Liver (tissue), 9 donors: ENCODE results near the gene KMT2E. TPM values are rescaled to one million over a fixed set of nuclear protein-coding genes. Genes with fewer than 3 reads are reported as not detected.
A peak's percentile ranks its signal among the peaks of the same experiment; 100 is the strongest.

Source experiments
- DNase-seq: peaks from one replicate; pipeline ENCODE4 v3.0.0-alpha.2; 2017; ENCODE audit warnings: low spot score
- H3K27ac ChIP-seq, 2 donors: one replicate each; pipeline ENCODE4 v1.7.0; 2013; ENCODE audit warnings: inconsistent platforms in 2 of 2, low read length in 2 of 2, control low read depth in 1 of 2, low read depth in 1 of 2, mild to moderate bottlenecking in 1 of 2
- H3K27me3 ChIP-seq, 4 donors: one replicate each; pipeline versions ENCODE4 v1.6.1 to v1.7.0; 2013; ENCODE audit warnings: low read length in 3 of 4, inconsistent platforms in 1 of 4, mild to moderate bottlenecking in 1 of 4, moderate library complexity in 1 of 4; ENCODE audit not compliant: control insufficient read depth in 4 of 4, insufficient read depth in 4 of 4
- H3K36me3 ChIP-seq, 4 donors: one replicate each; pipeline versions ENCODE4 v1.6.1 to v1.7.0; 2013; ENCODE audit warnings: low read length in 3 of 4, mild to moderate bottlenecking in 3 of 4, low read depth in 1 of 4, moderate library complexity in 1 of 4; ENCODE audit not compliant: control insufficient read depth in 4 of 4, insufficient read depth in 3 of 4
- H3K4me1 ChIP-seq, 4 donors: one replicate each; pipeline versions ENCODE4 v1.6.1 to v1.7.0; 2013; ENCODE audit warnings: low read length in 3 of 4, mild to moderate bottlenecking in 3 of 4, moderate library complexity in 1 of 4; ENCODE audit not compliant: control insufficient read depth in 4 of 4, insufficient read depth in 4 of 4
- H3K4me3 ChIP-seq, 3 donors: one replicate each; pipeline versions ENCODE4 v1.6.1 to v1.7.0; 2013; ENCODE audit warnings: low read length in 3 of 3, control low read depth in 1 of 3, low read depth in 1 of 3, mild to moderate bottlenecking in 1 of 3
- H3K9ac ChIP-seq, 2 donors: one replicate each; pipeline ENCODE4 v1.7.0; 2013; ENCODE audit warnings: low read length in 2 of 2, mild to moderate bottlenecking in 2 of 2, moderate library complexity in 2 of 2, control low read depth in 1 of 2, low read depth in 1 of 2
- H3K9me3 ChIP-seq, 4 donors: one replicate each; pipeline versions ENCODE4 v1.6.1 to v1.7.0; 2013; ENCODE audit warnings: low read length in 3 of 4; ENCODE audit not compliant: control insufficient read depth in 4 of 4
- ATF3 ChIP-seq: IDR thresholded peaks from 2 replicates; pipeline ENCODE4 v1.6.1; 2016; ENCODE audit warnings: antibody characterized with exemption
- CTCF ChIP-seq: fragments of 150-350 bp; IDR thresholded peaks from 2 replicates; pipeline ENCODE4 v1.5.1; 2017; ENCODE audit warnings: improper control_type of control experiment, low read depth, low read length; ENCODE audit not compliant: missing input control
- EGR1 ChIP-seq, 2 donors: IDR thresholded peaks; 2 replicates each; pipeline ENCODE4 v1.6.1; 2016 to 2018; ENCODE audit warnings: antibody characterized with exemption in 2 of 2, low read depth in 2 of 2
- FOXA1 ChIP-seq: IDR thresholded peaks from 2 replicates; pipeline ENCODE4 v1.6.1; 2016; ENCODE audit warnings: antibody characterized with exemption
- FOXA2 ChIP-seq: IDR thresholded peaks from 2 replicates; pipeline ENCODE4 v1.6.1; 2016; ENCODE audit warnings: antibody characterized with exemption
- GABPA ChIP-seq, 2 donors: IDR thresholded peaks in 1 of 2; conservative IDR thresholded peaks in 1 of 2; 2 replicates each; pipeline ENCODE4 v1.6.1; 2016; ENCODE audit warnings: antibody characterized with exemption in 2 of 2, mild to moderate bottlenecking in 1 of 2, moderate library complexity in 1 of 2
- HNF4A ChIP-seq, 2 donors: conservative IDR thresholded peaks; 2 replicates each; pipeline ENCODE4 v1.6.1; 2016; ENCODE audit warnings: antibody characterized with exemption in 2 of 2, mild to moderate bottlenecking in 2 of 2
- HNF4G ChIP-seq: IDR thresholded peaks from 2 replicates; pipeline ENCODE4 v1.6.1; 2016; ENCODE audit warnings: antibody characterized with exemption
- JUND ChIP-seq, 2 donors: IDR thresholded peaks; 2 replicates each; pipeline ENCODE4 v1.6.1; 2016; ENCODE audit warnings: antibody characterized with exemption in 2 of 2
- MAX ChIP-seq: IDR thresholded peaks from 2 replicates; pipeline ENCODE4 v1.6.1; 2016; ENCODE audit warnings: antibody characterized with exemption
- NR2F2 ChIP-seq: IDR thresholded peaks from 2 replicates; pipeline ENCODE4 v1.6.1; 2016; ENCODE audit warnings: antibody characterized with exemption
- RAD21 ChIP-seq, 2 donors: IDR thresholded peaks; 2 replicates each; pipeline ENCODE4 v1.6.1; 2016; ENCODE audit warnings: antibody characterized with exemption in 2 of 2, mild to moderate bottlenecking in 2 of 2
- REST ChIP-seq: IDR thresholded peaks from 2 replicates; pipeline ENCODE4 v1.6.1; 2016; ENCODE audit warnings: antibody characterized with exemption, mild to moderate bottlenecking
- RXRA ChIP-seq, 2 donors: IDR thresholded peaks; 2 replicates each; pipeline ENCODE4 v1.6.1; 2017 to 2018; ENCODE audit warnings: antibody characterized with exemption in 2 of 2, mild to moderate bottlenecking in 1 of 2
- SP1 ChIP-seq: IDR thresholded peaks from 2 replicates; pipeline ENCODE4 v1.6.1; 2018; ENCODE audit warnings: antibody characterized with exemption, mild to moderate bottlenecking
- TAF1 ChIP-seq: conservative IDR thresholded peaks from 2 replicates; pipeline ENCODE4 v1.6.1; 2016; ENCODE audit warnings: antibody characterized with exemption, mild to moderate bottlenecking
- YY1 ChIP-seq: IDR thresholded peaks from 2 replicates; pipeline ENCODE4 v1.6.1; 2016; ENCODE audit warnings: antibody characterized with exemption, mild to moderate bottlenecking
- ZBTB33 ChIP-seq: IDR thresholded peaks from 2 replicates; pipeline ENCODE4 v1.6.1; 2016; ENCODE audit warnings: antibody characterized with exemption
- WGBS: extraction: QIAGEN DNeasy Blood & Tissue Kit; methylation state at CpG from one replicate; pipeline ENCODE4 v1.1.7; 2013; 5-methylcytosine and 5-hydroxymethylcytosine counted together
- polyA plus RNA-seq, 2 donors: library from polyadenylated mRNA; stranded (reverse) in 1 of 2; unstranded in 1 of 2; fragments of 200-250 nt in 1 of 2; fragments of >200 nt in 1 of 2; fragmentation: Nextera tagmentation in 1 of 2; extraction: Ambion mirVana in 1 of 2; gene quantifications; one replicate each; pipeline versions ENCODE4 v1.2.1 to v1.2.3, GENCODE V29; 2013 to 2015
- total RNA-seq, 2 donors: library from RNA; depleted of rRNA; stranded (reverse); fragments of >200 nt; gene quantifications; one replicate each; pipeline ENCODE4 v1.2.3, GENCODE V29; 2014
- donor health status: healthy.
- donor health status: healthy.
- donor health status: healthy.
- donor health status: healthy.
- donor health status: healthy.

Gene KMT2E
- total and polyA plus RNA-seq, 4 donors, result 7.1 to 55.6 (median 42.4) TPM

GRCh38 chr7:105019269-105019668 lies 5.3 kb downstream of the KMT2E start:
- no peak overlapping the region for H3K27ac ChIP-seq
- H3K9me3 ChIP-seq, result no peaks in the 10 kb centered on the region
- H3K36me3 ChIP-seq, result no peaks in the 10 kb centered on the region
- TF ChIP-seq MAX, result no peak
- TF ChIP-seq FOXA1, result no peak
- TF ChIP-seq HNF4A (conservative IDR thresholded peaks at IDR 0.05), result no peak
- no peak for TF ChIP-seq EGR1 (IDR thresholded peaks at IDR 0.05; ENCODE audit: low read depth in 2 of 2)
- no peak for TF ChIP-seq RAD21 (IDR thresholded peaks at IDR 0.05)
- TF ChIP-seq GABPA (IDR thresholded peaks at IDR 0.05 in 1 of 2, conservative IDR thresholded peaks at IDR 0.05 in 1 of 2), result no peak
- no peak for TF ChIP-seq RXRA (IDR thresholded peaks at IDR 0.05)
- no peak for TF ChIP-seq SP1
- TF ChIP-seq TAF1, result no peak
- TF ChIP-seq CTCF, result no peak
- TF ChIP-seq JUND (IDR thresholded peaks at IDR 0.05), result no peak
- no peak for TF ChIP-seq YY1
- TF ChIP-seq ATF3, result no peak
- no peak for TF ChIP-seq HNF4G
- TF ChIP-seq REST, result no peak
- TF ChIP-seq NR2F2, result no peak
- TF ChIP-seq ZBTB33, result no peak
- TF ChIP-seq FOXA2, result no peak
- WGBS, result 35% methylated on average over 3 of the region's 3 CpGs
- no peak overlapping the region for H3K4me3 ChIP-seq
- no peaks in the 10 kb centered on the region for H3K27me3 ChIP-seq
- H3K4me1 ChIP-seq, result peaks cover 10 to 48% (median 44%) of the 10 kb centered on the region in 4 donors
- H3K9ac ChIP-seq, result peak overlapping the region in 1 of 2 donors; percentile 14
- no peak for DNase-seq
